HL-60 (cell line): Measurements from ENCODE around the gene ISLR2.

ENCODE experiments used
- DNase-seq, 2 experiments: peaks; one replicate each; pipeline ENCODE4 v3.0.0-alpha.2; 2010 to 2020; ENCODE audit warnings: low read depth in 1 of 2, low spot score in 1 of 2
- H3K27ac ChIP-seq: fragments of 250-450 bp; sonication (Bioruptor Pico); replicated peaks from 2 replicates; pipeline ENCODE4 v1.5.1; 2020; ENCODE audit warnings: mild to moderate bottlenecking, moderate library complexity
- H3K27me3 ChIP-seq: fragments of 250-450 bp; sonication (Bioruptor Pico); 2 replicates; pipeline ENCODE4 v1.5.1; 2021; ENCODE audit warnings: mild to moderate bottlenecking, moderate library complexity; ENCODE audit not compliant: insufficient read depth, poor library complexity, severe bottlenecking
- H3K4me3 ChIP-seq: replicated peaks from 2 replicates; pipeline ENCODE4 v1.5.1; 2011; ENCODE audit warnings: mild to moderate bottlenecking, control low read depth, low read length; ENCODE audit not compliant: insufficient read depth
- GABPA ChIP-seq: IDR thresholded peaks from 2 replicates; pipeline ENCODE4 v1.6.1; 2012; ENCODE audit warnings: low read depth
- POLR2AphosphoS5 ChIP-seq: IDR thresholded peaks from 2 replicates; pipeline ENCODE4 v1.6.1; 2012; ENCODE audit warnings: low read depth
- SPI1 ChIP-seq: IDR thresholded peaks from 2 replicates; pipeline ENCODE4 v1.6.1; 2012; ENCODE audit warnings: low read depth, mild to moderate bottlenecking, borderline replicate concordance
- TF ChIP-seq, protein P1 (sequence below): IDR thresholded peaks from one replicate; pipeline ENCODE4 v1.5.1; 2011; ENCODE audit warnings: low read length, control low read depth, inconsistent platforms; ENCODE audit not compliant: insufficient read depth
- TF ChIP-seq, protein P2 (sequence below): IDR thresholded peaks from 2 replicates; pipeline ENCODE4 v1.6.1; 2012; ENCODE audit warnings: low read depth; ENCODE audit not compliant: insufficient replicate concordance

ISLR2 gene

DNA sequence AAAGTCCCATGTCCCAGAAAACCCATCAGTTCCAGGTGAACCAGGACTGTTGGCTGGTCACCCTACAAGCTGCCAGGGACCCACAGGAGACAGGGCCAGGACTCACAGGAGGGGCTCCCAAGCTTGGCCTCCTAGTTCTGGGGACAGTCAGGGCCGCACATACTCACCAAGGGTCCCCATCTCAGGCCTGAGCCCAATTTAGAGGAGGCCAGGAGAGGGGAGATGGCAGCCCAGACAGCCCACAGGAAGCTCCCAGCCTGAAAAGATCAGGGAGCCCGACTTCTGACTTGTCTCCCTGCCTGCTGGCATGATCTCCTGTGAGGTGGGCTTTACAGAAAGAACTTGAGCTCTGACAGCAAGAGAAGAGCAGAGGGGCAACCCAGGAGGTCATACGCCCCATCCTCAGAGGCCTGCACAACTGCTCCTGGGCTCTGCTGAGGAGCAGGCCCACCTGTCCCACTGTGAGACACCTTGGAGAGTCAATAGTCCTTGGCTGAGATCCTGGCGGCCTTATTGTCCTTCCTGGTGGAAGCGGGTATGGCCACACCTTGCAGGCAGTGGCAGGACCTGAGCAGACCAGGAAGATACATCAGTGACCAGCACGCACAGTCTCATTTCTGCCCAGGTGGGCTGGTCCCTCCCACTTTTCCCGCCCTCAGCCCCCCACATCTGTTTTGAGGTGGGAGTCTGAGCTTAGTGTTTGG lies 40.6 kb downstream of the ISLR2 start:
- no peak for TF ChIP-seq SPI1
- TF ChIP-seq, protein P1, sequence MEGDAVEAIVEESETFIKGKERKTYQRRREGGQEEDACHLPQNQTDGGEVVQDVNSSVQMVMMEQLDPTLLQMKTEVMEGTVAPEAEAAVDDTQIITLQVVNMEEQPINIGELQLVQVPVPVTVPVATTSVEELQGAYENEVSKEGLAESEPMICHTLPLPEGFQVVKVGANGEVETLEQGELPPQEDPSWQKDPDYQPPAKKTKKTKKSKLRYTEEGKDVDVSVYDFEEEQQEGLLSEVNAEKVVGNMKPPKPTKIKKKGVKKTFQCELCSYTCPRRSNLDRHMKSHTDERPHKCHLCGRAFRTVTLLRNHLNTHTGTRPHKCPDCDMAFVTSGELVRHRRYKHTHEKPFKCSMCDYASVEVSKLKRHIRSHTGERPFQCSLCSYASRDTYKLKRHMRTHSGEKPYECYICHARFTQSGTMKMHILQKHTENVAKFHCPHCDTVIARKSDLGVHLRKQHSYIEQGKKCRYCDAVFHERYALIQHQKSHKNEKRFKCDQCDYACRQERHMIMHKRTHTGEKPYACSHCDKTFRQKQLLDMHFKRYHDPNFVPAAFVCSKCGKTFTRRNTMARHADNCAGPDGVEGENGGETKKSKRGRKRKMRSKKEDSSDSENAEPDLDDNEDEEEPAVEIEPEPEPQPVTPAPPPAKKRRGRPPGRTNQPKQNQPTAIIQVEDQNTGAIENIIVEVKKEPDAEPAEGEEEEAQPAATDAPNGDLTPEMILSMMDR, result no peak
- no peak for TF ChIP-seq GABPA
- TF ChIP-seq, protein P2, sequence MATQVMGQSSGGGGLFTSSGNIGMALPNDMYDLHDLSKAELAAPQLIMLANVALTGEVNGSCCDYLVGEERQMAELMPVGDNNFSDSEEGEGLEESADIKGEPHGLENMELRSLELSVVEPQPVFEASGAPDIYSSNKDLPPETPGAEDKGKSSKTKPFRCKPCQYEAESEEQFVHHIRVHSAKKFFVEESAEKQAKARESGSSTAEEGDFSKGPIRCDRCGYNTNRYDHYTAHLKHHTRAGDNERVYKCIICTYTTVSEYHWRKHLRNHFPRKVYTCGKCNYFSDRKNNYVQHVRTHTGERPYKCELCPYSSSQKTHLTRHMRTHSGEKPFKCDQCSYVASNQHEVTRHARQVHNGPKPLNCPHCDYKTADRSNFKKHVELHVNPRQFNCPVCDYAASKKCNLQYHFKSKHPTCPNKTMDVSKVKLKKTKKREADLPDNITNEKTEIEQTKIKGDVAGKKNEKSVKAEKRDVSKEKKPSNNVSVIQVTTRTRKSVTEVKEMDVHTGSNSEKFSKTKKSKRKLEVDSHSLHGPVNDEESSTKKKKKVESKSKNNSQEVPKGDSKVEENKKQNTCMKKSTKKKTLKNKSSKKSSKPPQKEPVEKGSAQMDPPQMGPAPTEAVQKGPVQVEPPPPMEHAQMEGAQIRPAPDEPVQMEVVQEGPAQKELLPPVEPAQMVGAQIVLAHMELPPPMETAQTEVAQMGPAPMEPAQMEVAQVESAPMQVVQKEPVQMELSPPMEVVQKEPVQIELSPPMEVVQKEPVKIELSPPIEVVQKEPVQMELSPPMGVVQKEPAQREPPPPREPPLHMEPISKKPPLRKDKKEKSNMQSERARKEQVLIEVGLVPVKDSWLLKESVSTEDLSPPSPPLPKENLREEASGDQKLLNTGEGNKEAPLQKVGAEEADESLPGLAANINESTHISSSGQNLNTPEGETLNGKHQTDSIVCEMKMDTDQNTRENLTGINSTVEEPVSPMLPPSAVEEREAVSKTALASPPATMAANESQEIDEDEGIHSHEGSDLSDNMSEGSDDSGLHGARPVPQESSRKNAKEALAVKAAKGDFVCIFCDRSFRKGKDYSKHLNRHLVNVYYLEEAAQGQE, result no peak
- no peak for TF ChIP-seq POLR2AphosphoS5
- H3K4me3 ChIP-seq, result no peak overlapping the region
- H3K27me3 ChIP-seq, result no peaks in the 10 kb centered on the region
- DNase-seq, result no peak
- H3K27ac ChIP-seq, result no peak overlapping the region

DNA sequence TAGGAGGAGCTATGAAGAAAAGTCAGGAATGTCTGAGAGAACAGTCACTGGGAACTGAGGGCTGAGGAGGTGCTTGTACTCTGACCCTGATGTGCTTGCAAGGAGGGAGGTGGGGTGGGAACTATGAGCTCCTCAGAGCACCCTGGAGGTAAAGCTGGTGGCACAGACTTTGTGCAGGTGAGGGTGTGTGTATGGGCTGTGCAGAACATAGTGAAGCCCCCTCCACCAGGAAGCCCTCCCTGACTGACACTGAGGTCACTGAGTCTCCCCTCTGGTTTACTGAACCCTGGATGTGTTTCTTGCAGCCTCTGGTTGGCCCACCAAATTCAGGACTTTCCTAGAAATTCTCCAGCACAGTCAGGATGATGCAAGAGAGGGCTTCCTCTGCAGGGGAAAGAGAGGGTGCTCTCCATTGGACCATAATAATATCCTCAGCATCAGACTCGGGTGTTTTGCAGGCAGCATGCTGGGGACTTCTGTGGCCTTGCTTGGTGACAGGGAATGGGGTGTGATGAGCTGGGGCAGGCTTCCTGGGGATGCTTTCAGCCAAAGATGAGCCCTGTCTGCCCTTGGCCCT lies 41.7 kb downstream of the ISLR2 start:
- TF ChIP-seq POLR2AphosphoS5 (no peak), SPI1 (no peak), GABPA (no peak)
- TF ChIP-seq, protein P2, result no peak
- TF ChIP-seq, protein P1, result no peak
- no peak for DNase-seq
- Histone ChIP-seq H3K27ac (no peak overlapping the region), H3K4me3 (no peak overlapping the region), H3K27me3 (no peaks in the 10 kb centered on the region)

DNA sequence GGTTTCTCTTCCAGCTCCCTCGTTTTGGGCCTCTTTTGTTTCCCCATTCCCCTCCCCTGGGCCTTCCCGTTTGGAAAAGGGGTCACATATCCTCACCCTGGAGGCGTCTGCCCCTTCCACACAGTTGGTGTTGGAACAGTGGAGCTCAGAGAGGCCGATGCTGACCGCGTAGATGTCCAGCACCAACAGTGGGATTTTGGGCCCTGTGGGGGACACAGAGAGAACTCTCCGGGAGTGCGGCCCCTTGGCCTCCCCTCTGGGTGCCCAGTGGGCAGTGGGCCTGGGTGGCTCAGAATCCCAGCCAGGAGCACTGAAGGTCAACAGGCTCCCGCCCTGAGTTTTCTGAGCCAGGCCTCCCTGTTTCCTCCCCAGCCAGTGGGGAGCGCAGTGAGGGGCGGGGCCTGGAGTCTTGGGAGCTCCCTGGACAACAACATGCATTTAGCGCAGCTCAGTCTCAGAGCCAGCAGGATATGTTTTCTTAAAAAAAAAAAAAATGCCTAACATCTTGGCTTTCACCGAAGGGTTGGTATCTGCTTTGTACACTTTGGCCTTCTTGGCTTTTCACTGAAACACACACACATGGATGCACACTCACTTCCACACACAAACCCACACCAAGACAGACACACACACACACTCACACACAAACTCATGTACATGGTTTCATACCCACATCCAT lies 42.5 kb downstream of the ISLR2 start:
- Histone ChIP-seq H3K4me3 (no peak overlapping the region), H3K27ac (no peak overlapping the region), H3K27me3 (no peaks in the 10 kb centered on the region)
- no peak for DNase-seq
- TF ChIP-seq GABPA, result no peak
- no peak for TF ChIP-seq POLR2AphosphoS5
- no peak for TF ChIP-seq SPI1
- TF ChIP-seq, protein P1, result no peak
- TF ChIP-seq, protein P2, result no peak
